ENCODE results near the gene SVEP1. TPM values are rescaled to one million over a fixed set of nuclear protein-coding genes. Genes with fewer than 3 reads are reported as not detected.

SVEP1 gene
- total and polyA plus RNA-seq, 2 donors (not counting 1 experiment from before 2014, with no cell fraction given): not detected

DNA sequence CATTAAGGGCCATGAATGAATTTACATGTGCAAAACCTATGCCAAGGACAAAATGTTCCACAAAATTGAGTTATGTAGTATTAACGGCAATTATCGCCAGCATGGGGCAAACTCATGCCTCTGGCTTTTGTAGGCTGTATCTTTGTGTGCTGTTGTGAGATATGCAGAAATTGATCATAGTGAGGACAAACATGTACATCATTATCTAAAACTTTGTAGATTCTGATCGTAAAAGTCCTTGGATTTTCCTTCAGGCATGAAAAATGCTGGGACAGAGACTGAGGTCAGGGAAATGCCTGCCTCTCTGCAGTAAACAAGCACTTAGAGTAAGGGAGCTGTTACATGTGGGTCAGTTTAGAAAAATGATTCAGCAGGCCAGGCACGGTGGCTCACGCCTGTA lies 236.0 kb downstream of the SVEP1 start:
- POLR2A ChIA-PET: no interaction called here
- H3K79me2 ChIP-seq (ENCODE audit: control insufficient read depth, insufficient read depth, low read length): no peaks in the 10 kb centered on the region
- no peak overlapping the region for H3K4me3 Mint-ChIP-seq
- no peak for DNase-seq
- no peaks in the 10 kb centered on the region for H3K9me3 Mint-ChIP-seq (ENCODE audit: insufficient read depth)
- intact Hi-C loops (cut with micrococcal nuclease): no loop called here
- no peak overlapping the region for H3K27ac Mint-ChIP-seq
- no peaks in the 10 kb centered on the region for H4K20me1 ChIP-seq (ENCODE audit: control insufficient read depth, insufficient read depth, low read length, poor library complexity, severe bottlenecking)
- no peaks in the 10 kb centered on the region for H3K4me1 Mint-ChIP-seq
- TF ChIP-seq, protein P1, sequence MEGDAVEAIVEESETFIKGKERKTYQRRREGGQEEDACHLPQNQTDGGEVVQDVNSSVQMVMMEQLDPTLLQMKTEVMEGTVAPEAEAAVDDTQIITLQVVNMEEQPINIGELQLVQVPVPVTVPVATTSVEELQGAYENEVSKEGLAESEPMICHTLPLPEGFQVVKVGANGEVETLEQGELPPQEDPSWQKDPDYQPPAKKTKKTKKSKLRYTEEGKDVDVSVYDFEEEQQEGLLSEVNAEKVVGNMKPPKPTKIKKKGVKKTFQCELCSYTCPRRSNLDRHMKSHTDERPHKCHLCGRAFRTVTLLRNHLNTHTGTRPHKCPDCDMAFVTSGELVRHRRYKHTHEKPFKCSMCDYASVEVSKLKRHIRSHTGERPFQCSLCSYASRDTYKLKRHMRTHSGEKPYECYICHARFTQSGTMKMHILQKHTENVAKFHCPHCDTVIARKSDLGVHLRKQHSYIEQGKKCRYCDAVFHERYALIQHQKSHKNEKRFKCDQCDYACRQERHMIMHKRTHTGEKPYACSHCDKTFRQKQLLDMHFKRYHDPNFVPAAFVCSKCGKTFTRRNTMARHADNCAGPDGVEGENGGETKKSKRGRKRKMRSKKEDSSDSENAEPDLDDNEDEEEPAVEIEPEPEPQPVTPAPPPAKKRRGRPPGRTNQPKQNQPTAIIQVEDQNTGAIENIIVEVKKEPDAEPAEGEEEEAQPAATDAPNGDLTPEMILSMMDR (IDR thresholded peaks at IDR 0.05): no peak
- TF ChIP-seq EZH2 (IDR thresholded peaks at IDR 0.05; ENCODE audit: borderline replicate concordance, insufficient read depth, low read depth, low read length, poor library complexity, severe bottlenecking): no peak
- H3K4me1 ChIP-seq (ENCODE audit: control insufficient read depth in 2 of 2, insufficient read depth in 2 of 2, low read length in 2 of 2): no peaks in the 10 kb centered on the region
- H3K27me3 Mint-ChIP-seq: peaks cover 3% of the 10 kb centered on the region
- no peak overlapping the region for H3K4me3 ChIP-seq (ENCODE audit: control extremely low read depth in 1 of 5, extremely low read depth in 1 of 5, insufficient read depth in 1 of 5, low read depth in 2 of 5, low read length in 4 of 5)
- no peaks in the 10 kb centered on the region for H3K36me3 ChIP-seq (replicated peaks in 1 of 2; ENCODE audit: control extremely low read depth in 1 of 2, control insufficient read depth in 1 of 2, extremely low read depth in 1 of 2, insufficient read depth in 2 of 2, low read length in 1 of 2)
- H3K27me3 ChIP-seq (replicated peaks in 1 of 4; ENCODE audit: control extremely low read depth in 1 of 4, control insufficient read depth in 3 of 4, insufficient read depth in 4 of 4, low read length in 3 of 4): no peaks in the 10 kb centered on the region
- H3K4me2 ChIP-seq (replicated peaks; ENCODE audit: low read depth, low read length, poor library complexity, severe bottlenecking): no peak overlapping the region
- CTCF ChIA-PET: no interaction called here
- H2AFZ ChIP-seq (ENCODE audit: insufficient read depth, low read depth, low read length, poor library complexity, severe bottlenecking): no peak overlapping the region
- 90% methylated on average over 2 of the region's 5 CpGs for WGBS (ENCODE audit: insufficient coverage)
- H3K9me3 ChIP-seq (ENCODE audit: control extremely low read depth in 1 of 3, control insufficient read depth in 2 of 3, insufficient read depth in 1 of 3, low read length in 2 of 3): no peaks in the 10 kb centered on the region
- ATAC-seq (ENCODE audit: low read depth): no peak
- H3K9ac ChIP-seq (ENCODE audit: low read length): no peak overlapping the region
- no peak overlapping the region for H3K27ac ChIP-seq (ENCODE audit: low read length in 2 of 2)

DNA sequence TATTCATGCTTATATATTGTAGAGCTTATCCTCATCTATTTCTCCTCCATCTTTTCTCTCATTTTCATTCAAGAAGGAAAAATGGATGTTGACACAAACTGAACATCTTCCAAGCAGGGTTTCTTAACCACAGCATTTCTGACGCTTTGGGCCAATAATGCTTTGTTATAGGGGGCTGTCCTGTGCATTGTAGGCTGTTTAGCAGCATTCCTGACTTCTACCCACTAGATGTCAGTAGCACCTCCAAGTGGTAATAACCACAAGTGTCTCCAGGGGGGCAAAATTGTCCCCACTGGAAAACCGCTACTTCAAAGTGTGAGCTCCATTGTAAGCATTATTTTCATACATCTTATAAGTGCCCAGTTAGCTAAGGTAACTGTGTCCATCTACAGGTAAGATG lies 239.2 kb downstream of the SVEP1 start:
- Mint-ChIP-seq H3K4me3 (no peak overlapping the region), H3K27me3 (peaks cover 5% of the 10 kb centered on the region), H3K4me1 (no peaks in the 10 kb centered on the region), H3K9me3 (ENCODE audit: insufficient read depth) (no peaks in the 10 kb centered on the region), H3K27ac (no peak overlapping the region)
- Histone ChIP-seq H3K4me3 (ENCODE audit: control extremely low read depth in 1 of 5, extremely low read depth in 1 of 5, insufficient read depth in 1 of 5, low read depth in 2 of 5, low read length in 4 of 5) (no peak overlapping the region), H3K4me2 (replicated peaks; ENCODE audit: low read depth, low read length, poor library complexity, severe bottlenecking) (no peak overlapping the region), H3K36me3 (replicated peaks in 1 of 2; ENCODE audit: control extremely low read depth in 1 of 2, control insufficient read depth in 1 of 2, extremely low read depth in 1 of 2, insufficient read depth in 2 of 2, low read length in 1 of 2) (no peaks in the 10 kb centered on the region), H2AFZ (ENCODE audit: insufficient read depth, low read depth, low read length, poor library complexity, severe bottlenecking) (no peak overlapping the region), H3K27ac (ENCODE audit: low read length in 2 of 2) (no peak overlapping the region), H3K79me2 (ENCODE audit: control insufficient read depth, insufficient read depth, low read length) (no peaks in the 10 kb centered on the region), H3K9ac (ENCODE audit: low read length) (no peak overlapping the region), H3K9me3 (ENCODE audit: control extremely low read depth in 1 of 3, control insufficient read depth in 2 of 3, insufficient read depth in 1 of 3, low read length in 2 of 3) (no peaks in the 10 kb centered on the region), H3K4me1 (ENCODE audit: control insufficient read depth in 2 of 2, insufficient read depth in 2 of 2, low read length in 2 of 2) (no peaks in the 10 kb centered on the region), H4K20me1 (ENCODE audit: control insufficient read depth, insufficient read depth, low read length, poor library complexity, severe bottlenecking) (no peaks in the 10 kb centered on the region), H3K27me3 (replicated peaks in 1 of 4; ENCODE audit: control extremely low read depth in 1 of 4, control insufficient read depth in 3 of 4, insufficient read depth in 4 of 4, low read length in 3 of 4) (no peaks in the 10 kb centered on the region)
- no CpG with 5 or more reads among the region's 2 CpGs for WGBS (ENCODE audit: insufficient coverage)
- POLR2A ChIA-PET: no interaction called here
- TF ChIP-seq EZH2 (IDR thresholded peaks at IDR 0.05; ENCODE audit: borderline replicate concordance, insufficient read depth, low read depth, low read length, poor library complexity, severe bottlenecking): no peak
- TF ChIP-seq, protein P1 (IDR thresholded peaks at IDR 0.05): no peak
- ATAC-seq (ENCODE audit: low read depth) (no peak), DNase-seq (no peak)
- intact Hi-C loops (cut with micrococcal nuclease): no loop called here
- CTCF ChIA-PET: no interaction called here

Measured in B cell (primary cell).